ENCODE data around the gene SHB.

SHB gene

DNA sequence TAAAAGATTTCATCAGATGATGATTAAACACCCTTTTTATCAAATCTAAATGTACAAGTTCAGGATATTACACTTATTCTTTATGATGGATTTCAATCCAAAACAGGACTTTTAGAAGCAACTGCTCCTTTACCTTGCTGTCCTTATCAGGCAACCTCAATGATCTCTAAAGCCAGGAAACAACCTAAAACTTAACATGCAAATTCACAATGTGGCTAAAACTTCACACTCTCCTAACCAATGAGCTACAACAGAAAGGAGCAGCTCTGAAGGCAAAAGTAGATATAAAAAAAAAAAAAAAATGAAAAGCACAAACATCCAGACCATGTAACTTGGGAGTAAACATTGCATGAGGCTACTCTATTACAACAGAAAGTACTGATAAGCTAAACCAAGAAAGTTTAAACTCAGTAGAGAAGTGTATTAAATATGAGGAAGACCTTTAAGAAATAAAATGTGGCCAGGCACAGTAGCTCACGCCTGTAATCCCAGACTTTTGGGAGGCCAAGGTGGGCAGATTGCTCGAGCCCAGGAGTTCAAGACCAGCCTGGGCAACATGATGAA lies 188.0 kb downstream of the SHB start:
- H3K27me3 ChIP-seq (ENCODE audit: control insufficient read depth, insufficient read depth, low read length), result no peaks in the 10 kb centered on the region
- TF ChIP-seq, protein P1, sequence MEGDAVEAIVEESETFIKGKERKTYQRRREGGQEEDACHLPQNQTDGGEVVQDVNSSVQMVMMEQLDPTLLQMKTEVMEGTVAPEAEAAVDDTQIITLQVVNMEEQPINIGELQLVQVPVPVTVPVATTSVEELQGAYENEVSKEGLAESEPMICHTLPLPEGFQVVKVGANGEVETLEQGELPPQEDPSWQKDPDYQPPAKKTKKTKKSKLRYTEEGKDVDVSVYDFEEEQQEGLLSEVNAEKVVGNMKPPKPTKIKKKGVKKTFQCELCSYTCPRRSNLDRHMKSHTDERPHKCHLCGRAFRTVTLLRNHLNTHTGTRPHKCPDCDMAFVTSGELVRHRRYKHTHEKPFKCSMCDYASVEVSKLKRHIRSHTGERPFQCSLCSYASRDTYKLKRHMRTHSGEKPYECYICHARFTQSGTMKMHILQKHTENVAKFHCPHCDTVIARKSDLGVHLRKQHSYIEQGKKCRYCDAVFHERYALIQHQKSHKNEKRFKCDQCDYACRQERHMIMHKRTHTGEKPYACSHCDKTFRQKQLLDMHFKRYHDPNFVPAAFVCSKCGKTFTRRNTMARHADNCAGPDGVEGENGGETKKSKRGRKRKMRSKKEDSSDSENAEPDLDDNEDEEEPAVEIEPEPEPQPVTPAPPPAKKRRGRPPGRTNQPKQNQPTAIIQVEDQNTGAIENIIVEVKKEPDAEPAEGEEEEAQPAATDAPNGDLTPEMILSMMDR (IDR thresholded peaks at IDR 0.05), result no peak
- H3K36me3 ChIP-seq (ENCODE audit: control insufficient read depth, insufficient read depth, low read length), result no peaks in the 10 kb centered on the region
- H3K4me2 ChIP-seq (ENCODE audit: low read length), result no peak overlapping the region
- H3K27ac ChIP-seq, result no peak overlapping the region
- no peaks in the 10 kb centered on the region for H3K9me3 ChIP-seq (ENCODE audit: control insufficient read depth, low read length)
- H3K79me2 ChIP-seq, result no peaks in the 10 kb centered on the region
- no peak overlapping the region for H2AFZ ChIP-seq
- no peak overlapping the region for H3K4me3 ChIP-seq (ENCODE audit: low read depth, low read length)
- no peak overlapping the region for H3K9ac ChIP-seq
- H3K4me1 ChIP-seq, result no peaks in the 10 kb centered on the region

GRCh38 chr9:37876376-37876775 lies 192.7 kb downstream of the SHB start:
- Histone ChIP-seq H2AFZ (no peak overlapping the region), H3K4me1 (no peaks in the 10 kb centered on the region), H3K4me3 (ENCODE audit: low read depth, low read length) (no peak overlapping the region), H3K27ac (no peak overlapping the region), H3K9ac (no peak overlapping the region), H3K27me3 (ENCODE audit: control insufficient read depth, insufficient read depth, low read length) (no peaks in the 10 kb centered on the region), H3K4me2 (ENCODE audit: low read length) (no peak overlapping the region), H3K36me3 (ENCODE audit: control insufficient read depth, insufficient read depth, low read length) (no peaks in the 10 kb centered on the region), H3K79me2 (no peaks in the 10 kb centered on the region), H3K9me3 (ENCODE audit: control insufficient read depth, low read length) (no peaks in the 10 kb centered on the region)
- TF ChIP-seq, protein P1 (IDR thresholded peaks at IDR 0.05), result no peak

GRCh38 chr9:37873955-37874354 lies 195.1 kb downstream of the SHB start:
- H3K4me3 ChIP-seq (ENCODE audit: low read depth, low read length), result no peak overlapping the region
- H3K9ac ChIP-seq, result no peak overlapping the region
- H3K27me3 ChIP-seq (ENCODE audit: control insufficient read depth, insufficient read depth, low read length), result no peaks in the 10 kb centered on the region
- no peak overlapping the region for H3K4me2 ChIP-seq (ENCODE audit: low read length)
- no peaks in the 10 kb centered on the region for H3K36me3 ChIP-seq (ENCODE audit: control insufficient read depth, insufficient read depth, low read length)
- TF ChIP-seq, protein P1 (IDR thresholded peaks at IDR 0.05), result no peak
- H3K9me3 ChIP-seq (ENCODE audit: control insufficient read depth, low read length), result no peaks in the 10 kb centered on the region
- H2AFZ ChIP-seq, result no peak overlapping the region
- no peak overlapping the region for H3K27ac ChIP-seq
- H3K79me2 ChIP-seq, result no peaks in the 10 kb centered on the region
- no peaks in the 10 kb centered on the region for H3K4me1 ChIP-seq

GRCh38 chr9:37870799-37871176 lies 198.2 kb downstream of the SHB start:
- H3K36me3 ChIP-seq (ENCODE audit: control insufficient read depth, insufficient read depth, low read length), result no peaks in the 10 kb centered on the region
- no peaks in the 10 kb centered on the region for H3K79me2 ChIP-seq
- H3K9ac ChIP-seq, result no peak overlapping the region
- no peak overlapping the region for H3K4me3 ChIP-seq (ENCODE audit: low read depth, low read length)
- no peak overlapping the region for H3K27ac ChIP-seq
- TF ChIP-seq, protein P1 (IDR thresholded peaks at IDR 0.05), result no peak
- H3K4me1 ChIP-seq, result no peaks in the 10 kb centered on the region
- H3K27me3 ChIP-seq (ENCODE audit: control insufficient read depth, insufficient read depth, low read length), result no peaks in the 10 kb centered on the region
- H3K4me2 ChIP-seq (ENCODE audit: low read length), result no peak overlapping the region
- no peaks in the 10 kb centered on the region for H3K9me3 ChIP-seq (ENCODE audit: control insufficient read depth, low read length)
- no peak overlapping the region for H2AFZ ChIP-seq

DNA sequence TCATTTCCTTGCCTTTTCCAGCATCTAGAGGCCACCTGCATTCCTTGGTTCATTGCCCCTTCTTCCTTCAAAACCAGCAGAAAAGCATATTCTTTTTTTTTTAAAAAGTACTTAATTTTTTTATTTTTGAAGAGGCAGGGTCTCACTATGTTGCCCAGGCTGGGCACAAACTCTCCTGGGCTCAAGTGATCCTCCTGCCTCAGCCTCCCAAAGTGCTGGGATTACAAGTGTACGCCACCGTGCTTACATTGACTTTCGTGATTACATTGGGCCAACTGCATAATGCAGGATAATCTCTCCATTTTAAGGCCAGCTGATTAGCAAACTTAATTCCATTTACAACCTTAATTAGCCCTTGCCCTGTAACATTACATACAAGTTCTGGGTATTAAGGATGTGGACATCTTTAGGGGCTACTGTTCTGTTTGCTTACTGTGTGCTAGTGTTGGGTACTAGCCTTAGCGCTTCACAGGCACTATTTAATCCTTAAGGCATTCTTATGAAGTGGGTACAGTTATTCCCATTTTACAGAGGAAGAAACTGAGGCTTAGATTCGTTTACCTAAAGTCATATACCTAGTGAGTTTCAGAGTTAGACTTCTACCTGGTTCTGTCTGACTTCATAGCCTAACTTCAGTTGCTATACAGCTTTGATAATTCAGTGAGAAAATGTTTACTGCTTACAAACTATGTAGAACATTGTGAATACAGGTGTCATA lies 198.8 kb downstream of the SHB start:
- Histone ChIP-seq H3K4me1 (no peaks in the 10 kb centered on the region), H2AFZ (no peak overlapping the region), H3K4me2 (ENCODE audit: low read length) (no peak overlapping the region), H3K36me3 (ENCODE audit: control insufficient read depth, insufficient read depth, low read length) (no peaks in the 10 kb centered on the region), H3K4me3 (ENCODE audit: low read depth, low read length) (no peak overlapping the region), H3K9ac (no peak overlapping the region), H3K27ac (no peak overlapping the region), H3K9me3 (ENCODE audit: control insufficient read depth, low read length) (no peaks in the 10 kb centered on the region), H3K79me2 (no peaks in the 10 kb centered on the region), H3K27me3 (ENCODE audit: control insufficient read depth, insufficient read depth, low read length) (no peaks in the 10 kb centered on the region)
- TF ChIP-seq, protein P1 (IDR thresholded peaks at IDR 0.05), result no peak

Data from parathyroid adenoma (tissue), 2 donors.